ENCODE measurements around the gene SARM1.

- TF ChIP-seq, protein P1, sequence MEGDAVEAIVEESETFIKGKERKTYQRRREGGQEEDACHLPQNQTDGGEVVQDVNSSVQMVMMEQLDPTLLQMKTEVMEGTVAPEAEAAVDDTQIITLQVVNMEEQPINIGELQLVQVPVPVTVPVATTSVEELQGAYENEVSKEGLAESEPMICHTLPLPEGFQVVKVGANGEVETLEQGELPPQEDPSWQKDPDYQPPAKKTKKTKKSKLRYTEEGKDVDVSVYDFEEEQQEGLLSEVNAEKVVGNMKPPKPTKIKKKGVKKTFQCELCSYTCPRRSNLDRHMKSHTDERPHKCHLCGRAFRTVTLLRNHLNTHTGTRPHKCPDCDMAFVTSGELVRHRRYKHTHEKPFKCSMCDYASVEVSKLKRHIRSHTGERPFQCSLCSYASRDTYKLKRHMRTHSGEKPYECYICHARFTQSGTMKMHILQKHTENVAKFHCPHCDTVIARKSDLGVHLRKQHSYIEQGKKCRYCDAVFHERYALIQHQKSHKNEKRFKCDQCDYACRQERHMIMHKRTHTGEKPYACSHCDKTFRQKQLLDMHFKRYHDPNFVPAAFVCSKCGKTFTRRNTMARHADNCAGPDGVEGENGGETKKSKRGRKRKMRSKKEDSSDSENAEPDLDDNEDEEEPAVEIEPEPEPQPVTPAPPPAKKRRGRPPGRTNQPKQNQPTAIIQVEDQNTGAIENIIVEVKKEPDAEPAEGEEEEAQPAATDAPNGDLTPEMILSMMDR (IDR thresholded peaks at IDR 0.05; ENCODE audit: low read depth, low read length), result no peak
- TF ChIP-seq EZH2phosphoT487 (IDR thresholded peaks at IDR 0.05; ENCODE audit: low read depth), result no peak
These were observed 1.3 kb upstream of the SARM1 start, which contains the start of gene VTN for GRCh38 chr17:28370035-28370743.
